Caki2 (cell line): ENCODE results near the gene FNDC3A. TPM values are rescaled to one million over a fixed set of nuclear protein-coding genes. Genes with fewer than 3 reads are reported as not detected.
A peak's percentile ranks its signal among the peaks of the same experiment; 100 is the strongest.
"Not testable (repeated sequence)": the region's sequence is repeated elsewhere in the genome, so short reads cannot be mapped to it uniquely, and the experiment has no call there.

ENCODE experiments used
- DNase-seq: peaks from one replicate; pipeline ENCODE4 v3.0.0-alpha.2; 2015; ENCODE audit warnings: low read depth
- in situ Hi-C: cut with HindIII; loops from 2 replicates; pipeline ENCODE4 v1.10.0; 2016; ENCODE audit warnings: low sequenced_read_pairs, low pct_unique_long_range_greater_than_20kb, mixed read lengths
- total RNA-seq: library from RNA; depleted of rRNA; stranded (reverse); fragments of >200 nt; shearing (Covaris generic); gene quantifications from 2 replicates; pipeline ENCODE4 v1.2.3, GENCODE V29; 2014; ENCODE audit warnings: low replicate concordance

Gene FNDC3A
- total RNA-seq, 1 experiment from 2014 or later = 18.3 TPM

DNA sequence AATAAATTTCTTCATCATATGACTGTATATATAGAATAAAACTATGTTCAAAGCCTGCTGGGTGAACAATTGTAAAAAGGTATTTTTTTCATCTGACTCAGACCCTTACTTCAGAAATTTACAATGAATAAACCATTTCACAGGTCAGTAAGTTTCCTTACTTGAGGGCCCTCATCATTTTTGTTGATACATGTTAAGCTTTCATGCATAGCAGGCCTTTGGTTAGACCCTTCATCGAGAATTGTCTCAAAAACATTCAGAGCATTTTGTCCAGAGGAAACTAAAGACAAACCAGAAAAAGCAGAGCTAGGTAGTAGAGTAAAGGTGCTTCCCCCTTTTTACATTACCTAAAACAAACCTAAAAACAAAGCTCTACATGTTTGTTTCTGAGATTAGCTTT is 46.2 kb downstream of the FNDC3A start:
- peak; percentile 33 for DNase-seq
- in situ Hi-C loops = no loop called here

DNA sequence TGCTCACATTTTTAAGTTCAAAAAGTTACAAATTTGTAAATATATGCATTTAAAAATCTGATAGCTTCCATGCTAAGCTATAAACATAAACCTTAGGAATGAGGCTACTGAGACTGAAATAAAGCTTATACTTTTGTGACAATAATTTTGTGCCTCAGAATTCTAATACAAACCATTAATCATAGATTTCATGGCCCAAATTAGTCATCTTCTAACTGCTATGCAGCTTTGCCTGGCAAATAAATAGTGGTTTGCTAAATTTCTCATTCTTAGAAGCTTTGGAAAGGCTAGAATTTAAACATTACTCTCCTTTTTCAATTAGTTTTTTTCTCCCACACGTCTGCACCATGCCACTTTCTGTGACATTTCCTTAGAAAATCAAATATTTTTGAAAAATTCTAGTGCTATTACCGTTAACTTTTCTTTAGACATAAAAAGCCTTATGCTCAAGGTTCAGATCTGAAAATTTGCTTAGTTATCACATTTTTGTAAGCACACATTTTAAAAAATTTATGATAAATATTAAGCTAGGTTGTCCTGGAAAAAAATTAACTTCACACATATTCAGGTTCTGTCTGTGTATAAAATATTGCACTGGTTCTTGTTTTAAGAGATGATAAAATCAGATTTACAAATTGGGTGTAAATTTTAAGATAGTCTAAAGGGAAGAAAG is 46.9 kb downstream of the FNDC3A start:
- no peak for DNase-seq
- in situ Hi-C loops = no loop called here

DNA sequence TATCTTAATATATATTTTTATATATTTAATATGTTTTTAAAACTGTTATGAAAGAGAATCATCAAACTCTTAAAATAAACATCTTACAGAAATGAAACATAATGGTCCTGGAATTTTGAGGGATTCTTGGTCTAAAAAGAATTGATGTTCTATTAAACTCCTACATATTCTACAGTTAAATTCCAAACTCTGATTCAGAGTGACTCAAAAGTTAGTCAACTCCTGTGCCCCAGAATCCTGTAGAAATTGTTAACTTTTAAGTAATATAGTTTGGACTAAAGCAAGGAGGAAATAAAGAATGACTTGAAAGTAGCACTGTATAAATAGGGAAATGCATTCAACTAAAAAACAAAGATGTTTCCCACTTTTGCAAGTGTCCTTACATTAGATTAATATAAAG is 47.7 kb downstream of the FNDC3A start:
- peak; percentile 23 for DNase-seq
- in situ Hi-C loops = no loop called here

DNA sequence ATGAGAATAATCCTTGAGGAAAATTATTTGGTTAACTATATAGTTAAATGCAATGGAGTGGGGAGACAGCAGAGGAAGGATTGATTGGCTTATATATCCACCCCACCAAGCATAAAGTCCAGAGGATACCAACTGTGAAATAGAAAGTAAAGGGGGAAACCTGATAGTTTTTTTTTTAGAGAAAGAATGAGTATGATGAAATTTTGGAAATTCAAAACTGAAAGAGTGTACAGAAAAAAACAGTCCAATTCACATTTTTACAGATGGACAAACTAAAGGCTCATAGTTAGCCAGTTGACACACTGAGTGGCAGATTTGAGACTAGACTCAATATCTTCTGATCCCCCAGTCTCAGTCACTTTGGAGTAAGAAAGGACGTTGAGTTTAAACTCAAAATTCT is 51.1 kb downstream of the FNDC3A start:
- in situ Hi-C loops = no loop called here
- no peak for DNase-seq

DNA sequence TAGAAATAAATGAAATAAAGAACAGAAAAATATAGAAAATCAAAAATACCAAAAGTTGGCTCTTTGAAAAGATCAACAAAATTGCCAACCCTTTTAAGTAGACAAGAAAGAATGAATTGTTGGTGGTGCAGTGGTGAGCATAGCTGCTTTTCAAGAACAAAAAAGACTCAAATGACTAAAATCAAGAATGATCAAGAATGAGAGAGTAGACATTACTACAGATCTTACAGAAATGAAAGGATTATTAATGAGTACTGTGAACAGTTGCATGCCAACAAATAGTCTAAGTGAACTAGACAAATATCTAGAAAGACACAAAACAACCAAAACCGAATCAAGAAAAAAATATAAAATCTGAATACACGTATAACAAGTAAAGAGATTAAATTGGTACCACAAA is 53.9 kb downstream of the FNDC3A start:
- DNase-seq = no peak
- in situ Hi-C loops = no loop called here

DNA sequence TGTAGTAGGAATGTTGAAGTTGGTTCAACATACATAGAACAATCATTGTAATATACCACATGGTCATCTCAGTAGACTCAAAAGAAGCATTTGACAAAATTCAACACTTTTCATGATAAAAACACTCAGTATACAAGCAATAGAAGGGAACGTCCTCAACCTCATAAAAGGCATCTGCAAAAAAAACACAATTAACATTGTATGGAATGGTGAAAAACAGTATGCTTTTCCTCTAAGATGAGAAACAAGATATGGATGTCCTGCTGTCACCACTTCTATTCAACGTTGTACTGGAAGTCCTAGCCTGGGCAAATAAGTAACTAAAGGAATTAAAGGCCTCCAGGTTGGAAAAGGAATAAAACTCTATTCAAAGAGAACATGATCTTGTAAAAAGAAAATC is 54.5 kb downstream of the FNDC3A start:
- in situ Hi-C loops = no loop called here
- no peak for DNase-seq

DNA sequence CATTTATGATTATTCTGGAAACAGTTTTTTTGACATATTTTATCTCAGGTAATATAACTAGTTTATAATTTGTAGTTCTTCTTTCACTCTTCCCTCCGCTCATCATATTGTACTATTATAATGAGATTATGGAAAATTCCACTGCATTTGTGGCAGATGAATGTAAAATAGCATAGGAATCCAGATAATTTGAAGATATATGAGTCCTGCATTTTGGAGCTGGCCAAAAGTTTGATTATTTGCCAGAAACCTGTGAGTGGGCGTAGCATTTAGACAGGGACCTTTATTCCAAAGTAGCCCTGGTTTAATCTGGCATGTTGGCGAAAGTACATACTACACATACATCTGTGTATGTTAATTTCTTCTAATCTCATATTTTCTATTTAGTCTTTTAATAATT is 65.2 kb downstream of the FNDC3A start:
- in situ Hi-C loops = no loop called here
- DNase-seq = no peak

DNA sequence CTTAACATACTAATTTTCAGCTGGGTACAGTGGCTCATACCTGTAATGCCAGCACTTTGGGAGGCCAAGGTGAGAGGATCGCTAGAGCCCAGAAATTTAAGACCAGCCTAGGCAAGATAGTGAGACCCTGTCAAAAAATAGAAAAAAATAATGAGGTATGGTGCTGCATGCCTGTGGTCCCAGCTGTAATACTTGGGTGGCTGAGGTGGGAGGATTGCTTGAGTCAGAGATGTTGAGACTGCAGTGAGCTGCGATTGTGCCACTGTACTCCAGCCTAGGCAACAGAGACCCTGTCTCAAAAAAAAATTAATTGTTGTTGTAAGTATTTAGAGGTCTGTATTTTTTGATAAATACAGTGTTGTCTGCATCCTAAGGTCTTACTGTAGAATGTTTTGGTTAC is 66.8 kb downstream of the FNDC3A start:
- DNase-seq = no peak
- in situ Hi-C loops = no loop called here

DNA sequence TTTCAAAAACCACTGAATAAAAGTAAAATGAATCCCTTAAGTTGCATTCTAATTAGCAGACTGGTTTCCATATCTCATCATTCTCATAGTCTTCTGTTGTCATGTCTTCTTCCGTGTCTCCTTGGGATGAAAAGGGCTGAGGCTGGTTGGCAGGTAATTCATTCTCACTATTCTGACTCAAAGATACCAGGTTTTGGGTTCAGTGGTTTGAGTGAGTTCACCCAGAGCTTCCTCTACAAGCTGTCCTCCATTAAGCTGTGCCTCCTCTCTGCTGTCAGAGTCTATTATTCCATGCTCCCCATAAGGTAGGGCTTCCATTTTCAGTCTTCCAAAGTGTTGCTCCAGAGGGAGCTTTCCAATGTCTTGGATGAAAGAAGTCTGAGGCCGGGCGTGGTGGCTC is 68.3 kb downstream of the FNDC3A start:
- no peak for DNase-seq
- in situ Hi-C loops = no loop called here

DNA sequence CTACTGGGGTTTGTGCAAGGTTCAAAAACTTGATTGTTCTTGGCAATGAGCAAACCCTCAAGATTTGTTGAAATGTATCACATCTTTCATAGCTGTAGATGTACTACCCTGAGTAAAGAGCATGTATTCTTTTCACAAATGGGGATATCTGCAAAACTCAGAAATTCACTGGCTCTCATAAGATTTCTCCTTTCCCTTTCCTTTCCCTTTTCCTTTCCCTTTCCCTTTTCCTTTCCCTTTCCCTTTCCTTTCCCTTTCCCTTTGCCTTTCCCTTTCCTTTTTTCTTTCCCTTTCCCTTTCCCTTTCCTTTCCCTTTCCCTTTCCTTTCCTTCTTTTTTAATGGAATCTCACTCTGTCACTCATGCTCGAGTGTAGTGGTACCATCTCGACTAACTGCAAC is 69.1 kb downstream of the FNDC3A start:
- DNase-seq = no peak
- in situ Hi-C loops = no loop called here

DNA sequence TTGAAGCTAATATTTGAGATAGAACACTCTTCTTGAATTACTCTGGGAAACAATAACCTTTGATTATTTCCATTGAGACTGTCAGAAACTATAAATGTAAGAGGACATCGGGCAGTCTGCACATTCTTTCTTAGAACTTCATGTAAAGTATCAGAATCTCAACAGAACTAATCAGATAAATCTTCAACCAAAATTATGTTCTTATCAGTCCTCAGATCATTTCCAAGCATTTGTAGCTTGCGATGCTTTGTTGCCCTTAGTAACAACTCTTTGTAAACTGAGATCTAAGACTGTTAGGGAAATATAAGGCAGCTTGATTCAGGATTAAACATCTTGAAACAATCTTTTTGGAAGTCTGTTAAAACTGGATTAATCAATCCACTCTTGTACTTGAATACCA is 70.3 kb downstream of the FNDC3A start:
- DNase-seq = no peak
- in situ Hi-C loops = no loop called here

DNA sequence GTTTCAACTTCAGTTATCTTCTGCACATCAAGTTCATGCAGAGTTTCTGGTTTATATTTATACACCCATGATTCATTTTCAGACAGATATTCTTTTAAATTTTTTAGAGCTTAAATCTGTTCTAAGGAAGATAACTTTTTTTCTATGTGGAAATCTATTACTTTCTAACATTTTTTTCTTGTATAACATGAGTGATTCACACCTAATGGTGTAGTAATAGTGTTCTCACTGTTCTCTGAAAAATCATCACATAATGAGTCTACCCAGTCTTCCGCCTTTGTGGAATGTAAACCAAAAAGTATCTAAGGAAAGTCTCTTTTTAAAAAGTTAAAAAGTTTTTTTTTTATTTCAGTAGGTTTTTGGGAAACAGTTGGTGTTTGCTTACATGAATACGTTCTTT is 70.8 kb downstream of the FNDC3A start:
- in situ Hi-C loops = no loop called here
- DNase-seq = no peak

DNA sequence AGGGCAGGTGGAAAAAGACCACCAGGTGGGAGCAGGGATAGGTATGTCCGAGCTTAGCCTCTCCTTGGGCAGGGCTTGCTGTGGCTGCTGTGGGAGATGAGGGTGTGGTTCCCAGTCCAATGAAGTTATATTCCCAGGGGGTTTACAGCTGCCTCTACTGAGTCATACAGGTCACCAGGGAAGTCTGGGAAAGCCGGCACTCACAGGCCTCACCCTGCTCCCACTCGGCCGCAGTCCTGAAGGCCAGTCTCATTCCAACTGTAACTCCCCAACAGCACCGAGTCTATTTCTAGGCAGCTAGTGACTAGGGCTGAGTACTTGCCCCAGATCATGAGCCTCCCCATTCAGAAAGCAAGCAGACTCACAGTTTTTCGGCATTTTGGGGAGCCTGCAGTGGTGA is 77.1 kb downstream of the FNDC3A start:
- no peak for DNase-seq
- in situ Hi-C loops = no loop called here

DNA sequence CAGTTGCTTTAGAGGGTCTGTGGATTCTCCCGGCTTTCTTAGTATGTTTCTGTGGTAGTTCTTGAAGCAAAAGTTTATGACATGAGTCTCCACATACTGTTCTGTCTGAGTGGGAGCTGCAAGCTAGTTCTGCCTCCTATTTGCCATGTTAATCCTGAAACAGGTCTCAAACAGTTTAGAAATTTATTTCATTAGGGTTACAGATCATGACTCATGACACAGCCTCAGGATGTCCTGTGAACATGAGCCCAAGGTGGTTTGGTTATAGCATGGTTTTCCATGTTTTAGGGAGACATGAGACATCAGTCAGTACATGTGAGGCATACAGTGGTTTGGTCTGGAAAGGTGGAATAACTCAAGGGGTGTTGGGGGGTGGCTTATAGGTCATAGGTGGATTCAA is 77.5 kb downstream of the FNDC3A start:
- DNase-seq = no peak
- in situ Hi-C loops = no loop called here

DNA sequence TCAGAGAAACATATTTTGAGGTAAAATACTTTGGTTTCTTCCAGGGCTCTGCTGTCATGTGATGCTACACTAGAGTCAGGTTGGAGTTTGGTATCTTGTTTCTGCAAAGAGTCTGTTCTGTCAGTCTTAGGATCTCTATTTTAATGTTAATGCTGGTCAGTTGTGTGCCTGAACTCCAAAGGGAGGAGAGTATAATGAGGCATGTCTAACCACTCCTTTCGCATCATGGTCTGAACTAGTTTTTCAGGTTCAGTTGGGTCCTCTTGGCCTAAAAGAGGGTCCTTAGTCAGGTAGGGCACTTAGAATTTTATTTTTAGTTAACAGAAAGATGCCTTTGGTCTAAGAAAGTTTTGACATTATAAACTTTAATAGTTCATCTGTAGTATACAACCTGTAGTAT is 78.2 kb downstream of the FNDC3A start:
- DNase-seq = no peak
- in situ Hi-C loops = no loop called here

DNA sequence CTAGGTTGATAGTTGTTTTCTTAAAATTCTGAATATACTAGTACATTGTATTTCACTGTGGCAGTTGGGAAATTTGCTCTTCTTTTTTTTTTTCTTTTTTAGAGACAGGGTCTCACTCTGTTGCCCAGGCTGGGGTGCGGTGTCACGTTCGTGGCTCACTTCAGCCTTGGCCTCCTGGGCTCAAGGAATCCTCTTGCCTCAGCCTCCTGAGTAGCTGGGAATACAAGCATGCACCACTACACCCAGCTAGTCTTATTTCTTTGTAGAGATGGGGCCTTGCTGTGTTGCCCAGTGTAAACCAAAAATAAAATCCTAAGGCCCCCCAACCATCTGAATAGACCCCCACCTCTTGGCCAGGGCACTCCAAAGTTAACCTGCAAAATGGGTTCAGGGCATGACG is 79.3 kb downstream of the FNDC3A start:
- in situ Hi-C loops = no loop called here

DNA sequence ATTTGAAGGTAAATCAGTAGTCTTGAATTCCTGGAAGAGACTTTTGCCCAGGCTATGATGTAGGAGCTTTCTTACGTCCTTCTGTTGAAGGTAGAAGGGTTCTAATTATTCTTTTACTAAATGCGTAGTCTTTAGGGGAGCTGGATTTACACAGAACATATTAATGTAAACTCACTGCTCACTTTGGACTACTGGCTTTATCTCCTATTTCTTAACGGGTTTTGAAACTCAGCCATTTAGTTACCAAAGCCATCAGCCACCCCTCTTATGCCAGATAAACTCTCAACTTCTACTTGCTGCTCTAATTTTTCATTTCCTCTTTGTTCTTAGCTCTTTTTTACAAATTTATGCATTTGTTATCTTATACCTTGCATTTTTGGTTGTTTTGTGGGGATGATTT is 81.5 kb downstream of the FNDC3A start:
- no peak for DNase-seq
- in situ Hi-C loops = no loop called here

More for the DNA sequence above, 79.3 kb downstream of the FNDC3A start:
- DNase-seq = no peak

DNA sequence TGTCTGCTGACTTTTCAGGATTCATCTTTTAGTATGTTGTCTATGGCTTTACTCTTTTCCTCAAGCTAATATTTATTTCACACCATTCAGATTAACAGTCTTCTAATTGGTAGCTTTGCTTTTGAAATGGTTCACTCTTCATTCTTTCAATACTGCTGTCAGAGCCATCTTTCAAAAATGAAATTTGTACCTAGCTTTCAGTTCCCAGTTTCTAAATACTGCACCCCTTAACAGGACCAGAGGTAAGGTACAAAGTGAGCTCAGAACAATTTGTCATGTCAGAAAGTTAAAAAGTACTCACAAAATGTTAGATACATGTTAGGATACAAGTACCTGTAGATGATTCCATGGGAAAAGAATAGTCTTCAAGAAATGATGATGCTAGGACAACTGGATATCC is 83.0 kb downstream of the FNDC3A start:
- DNase-seq = no peak
- in situ Hi-C loops = no loop called here

DNA sequence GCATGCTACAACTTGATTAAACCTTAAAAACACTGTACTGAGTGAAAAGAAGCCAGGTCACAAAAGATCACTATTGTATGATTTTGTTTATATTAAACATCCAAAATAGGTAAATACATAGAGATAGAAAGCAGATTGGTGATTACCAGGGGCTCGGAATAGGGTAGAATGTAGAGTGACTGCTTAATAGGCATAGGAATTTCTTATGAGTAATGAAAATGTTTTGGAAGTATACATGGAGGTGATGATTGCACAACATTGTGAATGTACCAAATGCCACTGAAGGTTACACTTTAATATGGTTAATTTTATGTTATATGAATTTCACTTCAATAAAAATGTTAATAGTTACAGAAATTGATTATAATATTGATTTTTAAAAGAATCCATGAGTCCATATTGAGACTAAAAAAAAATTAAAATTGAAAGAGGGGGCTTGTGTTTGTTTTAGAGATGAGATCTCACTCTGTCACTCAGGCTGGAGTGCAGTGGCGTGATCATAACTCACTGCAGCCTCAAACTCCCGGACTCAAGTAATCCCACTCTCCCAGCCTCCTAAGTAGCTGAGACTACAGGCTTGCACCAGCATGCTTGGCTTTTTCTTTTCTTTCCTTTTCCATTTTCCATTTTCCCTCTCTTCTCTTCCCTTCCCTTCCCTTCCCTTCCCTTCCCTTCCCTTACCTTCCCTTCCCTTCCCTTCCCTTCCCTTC is 85.1 kb downstream of the FNDC3A start:
- DNase-seq = no peak
- in situ Hi-C loops = no loop called here

DNA sequence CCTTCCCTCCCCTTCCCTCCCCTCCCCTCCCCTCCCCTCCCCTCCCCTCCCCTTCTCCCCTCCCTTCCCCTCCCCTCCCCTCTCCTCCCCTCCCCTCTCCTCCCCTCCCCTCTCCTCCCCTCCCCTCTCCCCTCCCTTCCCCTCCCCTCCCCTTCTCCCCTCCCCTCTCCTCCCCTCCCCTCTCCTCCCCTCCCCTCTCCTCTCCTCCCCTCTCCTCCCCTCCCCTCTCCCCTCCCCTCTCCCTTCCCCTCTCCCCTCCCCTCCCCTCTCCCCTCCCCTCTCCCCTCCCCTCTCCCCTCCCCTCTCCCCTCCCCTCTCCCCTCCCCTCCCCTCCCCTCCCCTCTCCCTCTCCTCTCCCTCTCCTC is 85.7 kb downstream of the FNDC3A start:
- DNase-seq, in situ Hi-C loops: not testable (repeated sequence)
